ENCODE results near the gene CTDNEP1. TPM values are rescaled to one million over a fixed set of nuclear protein-coding genes. Genes with fewer than 3 reads are reported as not detected.

Gene CTDNEP1
- total RNA-seq, 5 donors from 2014 or later (not counting 1 experiment from before 2014, with no cell fraction given), result 109 to 131 (median 125) TPM

DNA sequence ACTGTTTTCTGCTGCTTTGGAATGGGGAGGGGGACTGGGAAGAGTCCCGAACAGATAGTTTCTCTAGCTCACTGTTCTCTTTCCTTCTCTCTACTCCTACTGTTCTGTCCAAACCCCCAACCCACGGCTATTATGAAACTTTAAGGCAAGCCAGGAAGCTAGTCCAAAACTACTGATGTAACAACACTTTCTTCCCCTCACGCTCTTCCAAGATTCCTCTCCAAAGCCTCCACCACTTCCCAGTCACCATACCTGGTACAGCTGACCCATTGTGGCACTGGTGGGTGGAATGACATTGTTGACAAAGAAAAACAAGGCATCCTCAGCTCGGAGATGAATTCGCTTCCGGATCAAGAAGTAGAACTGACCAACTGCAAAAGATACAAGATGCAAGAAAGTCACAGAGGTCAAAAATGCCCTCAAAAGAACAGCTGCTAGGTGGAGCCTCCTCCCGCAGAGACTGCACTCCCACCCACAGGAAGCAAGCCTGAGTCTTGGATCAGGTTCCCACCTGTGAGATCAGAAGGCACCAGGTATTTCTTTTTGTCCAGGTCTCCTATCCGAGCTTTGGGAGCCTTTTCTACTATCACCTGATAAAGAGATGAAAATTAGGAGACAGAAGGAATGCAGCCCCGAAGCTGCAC is 10.3 kb downstream of the CTDNEP1 start:
- Mint-ChIP-seq H3K9me3 (no peaks in the 10 kb centered on the region), H3K4me3 (peak overlapping the region; percentile 97 to 99 (median 98)), H3K27me3 (peaks cover 0 to 2% of the 10 kb centered on the region in 2 donors), H3K4me1 (peaks cover 44 to 54% (median 45%) of the 10 kb centered on the region in 3 donors), H3K36me3 (peaks cover 30% of the 10 kb centered on the region), H3K27ac (peak overlapping the region; percentile 99 to 100)
- Histone ChIP-seq H3K27me3 (replicated peaks in 1 of 2; ENCODE audit: control insufficient read depth in 2 of 2, extremely low read depth in 1 of 2, insufficient read depth in 2 of 2, low read length in 1 of 2) (no peaks in the 10 kb centered on the region), H3K36me3 (ENCODE audit: control insufficient read depth in 2 of 2, extremely low read depth in 1 of 2, insufficient read depth in 1 of 2, low read length in 1 of 2) (peaks cover 0 to 39% of the 10 kb centered on the region in 2 donors), H3K4me1 (ENCODE audit: control insufficient read depth in 1 of 2, extremely low read depth in 1 of 2, insufficient read depth in 2 of 2, low read length in 2 of 2) (peaks cover 13 to 46% of the 10 kb centered on the region in 2 experiments), H3K27ac (ENCODE audit: low read length) (peak overlapping the region; percentile 87), H3K4me3 (ENCODE audit: control insufficient read depth in 1 of 2, extremely low read depth in 1 of 2, low read length in 1 of 2) (peak overlapping the region; percentile 89 to 96), H3K9me3 (no peaks in the 10 kb centered on the region)
- ATAC-seq (replicated peaks in 1 of 4) (no peak), DNase-seq (no peak)
- 72% methylated on average over 5 of the region's 9 CpGs for WGBS (ENCODE audit: insufficient coverage)
- ChIA-PET POLR2A (interaction anchor here in 1 of 2 donors (0.5 kb wide), 1 partner anchor 27 kb away, joined by 4 read pairs; no protein-coding TSS in a partner anchor), CTCF (interaction anchor here in 1 of 2 donors (1.8 to 2.3 kb wide), 4 partner anchors 10 to 27 kb away, joined by 5 to 12 read pairs (median 10); partner anchors contain the start of genes ACADVL, CTDNEP1, DLG4 and ELP5)

DNA sequence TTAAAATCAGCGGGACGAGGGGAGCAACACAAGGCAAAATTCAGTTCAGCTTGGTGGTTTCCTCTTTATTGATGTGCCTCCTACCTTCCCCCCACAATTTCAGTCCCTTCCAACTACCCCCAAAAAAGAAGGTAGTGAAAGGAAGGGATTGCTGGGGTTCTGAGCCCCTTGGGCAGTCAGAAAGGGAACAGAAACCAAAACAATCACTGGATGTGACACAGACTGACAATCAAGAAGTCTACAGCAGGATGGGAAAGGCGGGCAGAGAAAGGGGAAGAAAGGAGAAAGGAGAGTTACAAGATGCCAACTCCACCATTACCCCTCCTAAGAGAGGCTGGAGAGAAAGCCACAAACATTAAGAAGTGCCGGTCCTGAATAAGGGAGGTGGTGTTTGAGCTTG is 11.2 kb downstream of the CTDNEP1 start:
- H3K4me1 Mint-ChIP-seq, result peaks cover 51 to 59% (median 53%) of the 10 kb centered on the region in 3 donors
- no CpG with 5 or more reads among the region's 4 CpGs for WGBS (ENCODE audit: insufficient coverage)
- H3K4me3 ChIP-seq (ENCODE audit: control insufficient read depth in 1 of 2, extremely low read depth in 1 of 2, low read length in 1 of 2), result no peak overlapping the region

DNA sequence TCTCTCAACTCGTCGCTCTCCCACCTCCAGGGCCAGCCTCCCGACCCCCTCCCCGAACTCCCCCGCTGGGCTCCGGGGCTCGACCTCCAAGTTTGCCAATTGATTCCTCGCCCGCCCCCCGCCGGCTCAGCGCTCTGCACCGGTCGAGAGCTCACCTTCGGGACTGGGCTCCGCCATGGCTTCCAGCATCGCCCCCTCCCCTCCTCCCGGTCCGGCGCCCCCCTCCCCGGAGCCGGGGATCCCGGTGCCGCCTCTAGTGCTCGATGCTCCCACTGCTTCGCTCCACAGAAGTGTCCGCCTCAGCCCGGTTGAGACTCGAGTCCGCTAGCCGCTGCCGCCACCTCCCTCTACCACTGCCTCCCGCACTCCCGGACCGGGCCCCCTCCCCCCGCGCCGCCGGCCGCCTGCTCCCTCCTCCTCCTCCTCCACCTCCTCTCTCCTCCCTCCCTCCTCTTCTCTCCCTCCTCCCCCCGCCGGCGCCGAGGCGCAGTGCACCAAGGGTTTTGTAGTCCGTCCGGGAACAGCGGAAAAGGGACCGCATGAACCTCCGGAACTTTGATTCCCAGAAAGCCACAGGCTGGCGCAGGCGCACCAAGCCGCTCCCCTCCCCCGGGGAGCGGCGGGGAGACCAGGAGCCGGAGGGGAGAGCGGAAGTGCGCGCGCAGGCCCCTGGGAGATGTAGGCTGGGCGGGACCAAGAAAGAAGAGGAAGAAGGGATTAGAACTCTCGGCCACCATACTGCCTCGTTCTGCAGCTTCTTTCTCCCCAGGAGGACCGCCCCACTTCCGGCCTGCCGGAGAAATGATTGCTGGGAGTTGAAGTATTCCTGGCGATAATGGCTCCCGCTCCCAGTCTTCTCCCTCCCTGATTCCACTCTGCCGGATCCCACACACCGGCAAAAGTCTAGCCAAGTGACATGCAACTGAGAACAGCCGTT is 12.2 kb downstream of the CTDNEP1 start, which contains the start of gene PHF23:
TSS of gene PHF23 (minus strand) at position 367 of the 937 bp plus-strand sequence. CDS start at position 189, 178 bp downstream.
- peaks cover 29% of the 10 kb centered on the region for H3K36me3 Mint-ChIP-seq
- peak; percentile 60 to 72 (median 66) for ATAC-seq (replicated peaks in 1 of 4)
- no peaks in the 10 kb centered on the region for H3K9me3 ChIP-seq
- POLR2A ChIA-PET, result interaction anchor here (0.6 kb wide), 2 partner anchors 16 to 145 kb away, joined by 3 to 7 read pairs; no protein-coding TSS in a partner anchor
- peaks cover 62 to 69% (median 62%) of the 10 kb centered on the region in 3 donors for H3K4me1 Mint-ChIP-seq
- CTCF ChIA-PET, result interaction anchor here (0.6 to 1.8 kb wide), 4 partner anchors 19 to 97 kb away, joined by 3 to 5 read pairs (median 4); partner anchors contain the start of genes ACADVL (in 1 of the 2), ACAP1 (in 1 of the 2) and DLG4 (in 1 of the 2)
- peaks cover 0 to 36% of the 10 kb centered on the region in 2 donors for H3K36me3 ChIP-seq (ENCODE audit: control insufficient read depth in 2 of 2, extremely low read depth in 1 of 2, insufficient read depth in 1 of 2, low read length in 1 of 2)
- peak within 1 kb of the TSS; percentile 74 for H3K27ac ChIP-seq (ENCODE audit: low read length)
- peak within 1 kb of the TSS; percentile 94 to 95 for H3K27ac Mint-ChIP-seq
- H3K27me3 ChIP-seq (replicated peaks in 1 of 2; ENCODE audit: control insufficient read depth in 2 of 2, extremely low read depth in 1 of 2, insufficient read depth in 2 of 2, low read length in 1 of 2), result no peaks in the 10 kb centered on the region
- DNase-seq, result peak; percentile 91 to 99 (median 95)
- peaks cover 0 to 2% of the 10 kb centered on the region in 2 donors for H3K27me3 Mint-ChIP-seq
- H3K9me3 Mint-ChIP-seq, result no peaks in the 10 kb centered on the region
- peak within 1 kb of the TSS; percentile 93 to 95 for H3K4me3 ChIP-seq (ENCODE audit: control insufficient read depth in 1 of 2, extremely low read depth in 1 of 2, low read length in 1 of 2)
- under 1% methylated on average over 41 of the region's 72 CpGs for WGBS (ENCODE audit: insufficient coverage)
- peaks cover 21 to 63% of the 10 kb centered on the region in 2 experiments for H3K4me1 ChIP-seq (ENCODE audit: control insufficient read depth in 1 of 2, extremely low read depth in 1 of 2, insufficient read depth in 2 of 2, low read length in 2 of 2)
- H3K4me3 Mint-ChIP-seq, result peak within 1 kb of the TSS; percentile 97 to 99 (median 98)

More for the DNA sequence above, 11.2 kb downstream of the CTDNEP1 start:
- DNase-seq (no peak), ATAC-seq (replicated peaks in 1 of 4) (no peak)
- H3K9me3 Mint-ChIP-seq, result no peaks in the 10 kb centered on the region
- no peak overlapping the region for H3K27ac ChIP-seq (ENCODE audit: low read length)
- POLR2A ChIA-PET, result no interaction called here
- peak overlapping the region; percentile 77 to 80 for H3K27ac Mint-ChIP-seq
- H3K27me3 Mint-ChIP-seq, result peaks cover 0 to 2% of the 10 kb centered on the region in 2 donors
- peaks cover 32% of the 10 kb centered on the region for H3K36me3 Mint-ChIP-seq
- peaks cover 0 to 39% of the 10 kb centered on the region in 2 donors for H3K36me3 ChIP-seq (ENCODE audit: control insufficient read depth in 2 of 2, extremely low read depth in 1 of 2, insufficient read depth in 1 of 2, low read length in 1 of 2)
- H3K4me1 ChIP-seq (ENCODE audit: control insufficient read depth in 1 of 2, extremely low read depth in 1 of 2, insufficient read depth in 2 of 2, low read length in 2 of 2), result peaks cover 15 to 53% of the 10 kb centered on the region in 2 experiments
- H3K4me3 Mint-ChIP-seq, result peak overlapping the region; percentile 97 to 99 (median 98)
- CTCF ChIA-PET, result interaction anchor here in 1 of 2 donors (1.8 kb wide), 1 partner anchor 26 kb away, joined by 5 read pairs; no protein-coding TSS in a partner anchor
- no peaks in the 10 kb centered on the region for H3K27me3 ChIP-seq (replicated peaks in 1 of 2; ENCODE audit: control insufficient read depth in 2 of 2, extremely low read depth in 1 of 2, insufficient read depth in 2 of 2, low read length in 1 of 2)
- no peaks in the 10 kb centered on the region for H3K9me3 ChIP-seq

DNA sequence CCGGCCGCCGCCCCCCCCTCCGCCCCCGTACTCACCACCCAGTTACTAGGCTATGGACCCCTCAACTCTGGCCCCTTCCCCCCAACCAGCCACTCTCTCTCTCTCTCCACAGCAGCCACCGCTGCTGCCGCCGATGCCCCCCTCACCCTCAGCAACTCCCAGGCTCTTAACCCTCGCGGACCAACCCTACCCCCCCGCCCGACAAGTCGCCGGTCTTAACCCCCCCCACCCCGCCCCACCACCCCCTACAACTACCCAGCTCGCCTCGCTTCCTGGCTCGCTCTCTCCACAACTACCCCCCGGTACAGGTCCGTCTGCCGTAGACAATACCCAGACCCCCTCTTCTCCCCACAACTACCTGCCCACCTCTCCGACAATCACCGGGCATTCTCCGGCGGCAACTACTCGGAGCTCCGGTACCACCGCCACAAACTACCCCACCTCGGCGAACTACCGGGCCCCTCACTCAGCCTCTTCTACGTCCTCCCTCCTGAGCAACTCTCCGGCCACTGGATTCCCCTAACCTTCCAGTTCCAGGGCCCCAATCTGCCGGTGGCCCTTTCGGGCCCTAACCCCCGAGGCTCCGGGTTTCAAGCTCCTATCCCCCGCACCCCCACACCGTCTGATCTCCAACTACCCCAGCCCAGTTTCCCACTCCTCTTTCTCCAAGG is 13.0 kb downstream of the CTDNEP1 start:
- Histone ChIP-seq H3K27me3 (replicated peaks in 1 of 2; ENCODE audit: control insufficient read depth in 2 of 2, extremely low read depth in 1 of 2, insufficient read depth in 2 of 2, low read length in 1 of 2) (no peaks in the 10 kb centered on the region), H3K9me3 (no peaks in the 10 kb centered on the region), H3K27ac (ENCODE audit: low read length) (peak overlapping the region; percentile 74), H3K4me3 (ENCODE audit: control insufficient read depth in 1 of 2, extremely low read depth in 1 of 2, low read length in 1 of 2) (peak overlapping the region; percentile 93 to 95), H3K36me3 (ENCODE audit: control insufficient read depth in 2 of 2, extremely low read depth in 1 of 2, insufficient read depth in 1 of 2, low read length in 1 of 2) (peaks cover 0 to 32% of the 10 kb centered on the region in 2 donors), H3K4me1 (ENCODE audit: control insufficient read depth in 1 of 2, extremely low read depth in 1 of 2, insufficient read depth in 2 of 2, low read length in 2 of 2) (peaks cover 21 to 67% of the 10 kb centered on the region in 2 experiments)
- ChIA-PET CTCF (interaction anchor here (0.7 to 1.4 kb wide), 4 partner anchors 11 to 1318 kb away, joined by 3 to 6 read pairs (median 4); partner anchors contain the start of genes ACADVL (in 1 of the 2) and DLG4 (in 1 of the 2)), POLR2A (interaction anchor here in 1 of 2 donors (0.6 to 0.7 kb wide), 2 partner anchors 106 to 146 kb away, joined by 3 to 4 read pairs; no protein-coding TSS in a partner anchor)
- peak overlapping the region; percentile 97 to 99 (median 98) for H3K4me3 Mint-ChIP-seq
- peaks cover 64 to 72% (median 67%) of the 10 kb centered on the region in 3 donors for H3K4me1 Mint-ChIP-seq
- H3K27me3 Mint-ChIP-seq, result peaks cover 0 to 2% of the 10 kb centered on the region in 2 donors
- ATAC-seq (replicated peaks in 1 of 4), result no peak
- H3K9me3 Mint-ChIP-seq, result no peaks in the 10 kb centered on the region
- H3K36me3 Mint-ChIP-seq, result peaks cover 27% of the 10 kb centered on the region
- H3K27ac Mint-ChIP-seq, result peak overlapping the region; percentile 94 to 95
- WGBS (ENCODE audit: insufficient coverage), result 0% methylated on average over 21 of the region's 39 CpGs
- peak in 8 of 35 experiments; percentile 16 to 53 (median 23) for DNase-seq

DNA sequence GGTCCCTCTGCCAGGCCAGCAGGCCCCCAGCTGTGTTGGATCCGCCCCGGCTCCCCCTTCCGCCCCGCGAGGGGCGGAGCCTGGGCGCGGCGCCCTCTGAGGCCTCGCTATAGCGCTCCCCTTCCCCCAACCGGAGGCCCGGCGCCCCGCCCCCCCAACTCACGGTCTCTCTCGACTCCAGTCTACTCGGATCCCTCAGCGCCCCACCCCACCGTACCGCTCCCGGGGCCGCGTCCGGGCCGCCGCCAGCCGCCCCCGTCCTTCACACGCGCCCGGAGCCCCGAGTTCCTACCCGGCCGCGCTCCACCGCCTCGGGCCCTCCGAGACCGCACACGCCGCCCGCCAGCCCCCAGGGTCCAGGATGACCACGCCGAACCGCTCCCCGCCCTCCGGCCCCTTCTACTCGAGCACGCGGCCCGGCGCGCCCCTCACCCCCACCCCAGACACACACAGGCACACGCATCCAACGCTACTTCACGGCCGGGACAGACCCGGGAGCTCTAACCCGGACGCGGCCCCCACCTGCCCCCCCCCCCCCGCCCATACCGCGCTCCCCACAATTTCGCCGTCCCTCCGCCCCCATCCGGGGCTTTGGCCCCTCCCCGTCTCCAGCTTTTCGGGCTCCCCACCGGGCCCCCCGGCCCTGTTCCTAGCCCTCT is 13.6 kb downstream of the CTDNEP1 start:
- Histone ChIP-seq H3K36me3 (ENCODE audit: control insufficient read depth in 2 of 2, extremely low read depth in 1 of 2, insufficient read depth in 1 of 2, low read length in 1 of 2) (peaks cover 0 to 32% of the 10 kb centered on the region in 2 donors), H3K4me1 (ENCODE audit: control insufficient read depth in 1 of 2, extremely low read depth in 1 of 2, insufficient read depth in 2 of 2, low read length in 2 of 2) (peaks cover 25 to 68% of the 10 kb centered on the region in 2 experiments), H3K27me3 (replicated peaks in 1 of 2; ENCODE audit: control insufficient read depth in 2 of 2, extremely low read depth in 1 of 2, insufficient read depth in 2 of 2, low read length in 1 of 2) (no peaks in the 10 kb centered on the region), H3K4me3 (ENCODE audit: control insufficient read depth in 1 of 2, extremely low read depth in 1 of 2, low read length in 1 of 2) (peak overlapping the region; percentile 36 to 93), H3K27ac (ENCODE audit: low read length) (peak overlapping the region; percentile 74), H3K9me3 (no peaks in the 10 kb centered on the region)
- 0% methylated on average over 47 of the region's 73 CpGs for WGBS (ENCODE audit: insufficient coverage)
- ChIA-PET CTCF (interaction anchor here (0.7 to 1.2 kb wide), 3 partner anchors 12 to 1319 kb away, joined by 3 to 6 read pairs (median 3); partner anchors contain the start of genes ACADVL (in 1 of the 2) and DLG4 (in 1 of the 2)), POLR2A (interaction anchor here in 1 of 2 donors (0.5 to 0.7 kb wide), 2 partner anchors 105 to 352 kb away, joined by 3 to 4 read pairs; no protein-coding TSS in a partner anchor)
- Mint-ChIP-seq H3K27ac (peak overlapping the region; percentile 75 to 94), H3K4me1 (peaks cover 65 to 73% (median 68%) of the 10 kb centered on the region in 3 donors), H3K27me3 (peaks cover 0 to 2% of the 10 kb centered on the region in 2 donors), H3K36me3 (peaks cover 25% of the 10 kb centered on the region), H3K9me3 (no peaks in the 10 kb centered on the region), H3K4me3 (peak overlapping the region; percentile 97 to 99 (median 98))
- ATAC-seq (replicated peaks in 1 of 4), result peak; percentile 24 to 35 (median 30)
- DNase-seq, result peak; percentile 51 to 85 (median 69)

Measured in T-cell (primary cell).